ENCODE results near the gene SIGMAR1.

DNA sequence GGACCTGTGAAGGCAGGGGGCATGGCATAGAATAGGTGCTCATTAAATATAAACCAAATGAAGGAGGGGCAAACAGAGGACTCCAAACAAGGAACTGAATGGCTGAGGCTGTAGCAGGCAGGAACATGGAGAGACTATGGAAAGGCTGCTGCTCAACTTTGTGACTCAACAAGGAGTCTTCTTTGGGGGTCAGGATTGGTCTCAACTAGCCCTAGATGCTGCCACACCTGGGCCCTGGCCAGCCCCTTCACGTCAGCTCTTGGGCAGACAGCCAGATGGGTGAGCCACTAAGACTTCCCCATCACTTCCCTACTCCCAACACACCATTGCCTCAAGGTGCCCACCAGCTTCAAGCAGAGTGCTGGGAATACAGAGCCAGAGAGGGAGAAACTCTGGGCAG, 36.7 kb downstream of the SIGMAR1 start:
- TF ChIP-seq, protein P1, sequence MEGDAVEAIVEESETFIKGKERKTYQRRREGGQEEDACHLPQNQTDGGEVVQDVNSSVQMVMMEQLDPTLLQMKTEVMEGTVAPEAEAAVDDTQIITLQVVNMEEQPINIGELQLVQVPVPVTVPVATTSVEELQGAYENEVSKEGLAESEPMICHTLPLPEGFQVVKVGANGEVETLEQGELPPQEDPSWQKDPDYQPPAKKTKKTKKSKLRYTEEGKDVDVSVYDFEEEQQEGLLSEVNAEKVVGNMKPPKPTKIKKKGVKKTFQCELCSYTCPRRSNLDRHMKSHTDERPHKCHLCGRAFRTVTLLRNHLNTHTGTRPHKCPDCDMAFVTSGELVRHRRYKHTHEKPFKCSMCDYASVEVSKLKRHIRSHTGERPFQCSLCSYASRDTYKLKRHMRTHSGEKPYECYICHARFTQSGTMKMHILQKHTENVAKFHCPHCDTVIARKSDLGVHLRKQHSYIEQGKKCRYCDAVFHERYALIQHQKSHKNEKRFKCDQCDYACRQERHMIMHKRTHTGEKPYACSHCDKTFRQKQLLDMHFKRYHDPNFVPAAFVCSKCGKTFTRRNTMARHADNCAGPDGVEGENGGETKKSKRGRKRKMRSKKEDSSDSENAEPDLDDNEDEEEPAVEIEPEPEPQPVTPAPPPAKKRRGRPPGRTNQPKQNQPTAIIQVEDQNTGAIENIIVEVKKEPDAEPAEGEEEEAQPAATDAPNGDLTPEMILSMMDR (IDR thresholded peaks at IDR 0.05; ENCODE audit: insufficient read depth, low read length, poor library complexity, severe bottlenecking), result no peak
- no peak for TF ChIP-seq EZH2phosphoT487 (conservative IDR thresholded peaks at IDR 0.05; ENCODE audit: low read length)

Data from SU-DHL-6 (cell line).